CD4-positive, alpha-beta T cell treated with Interleukin-4 for 1 hour (primary cell): ENCODE measurements around the gene TTYH1.
A peak's percentile ranks its signal among the peaks of the same experiment; 100 is the strongest.

Experiments
- DNase-seq, 2 donors: peaks; one replicate each; pipeline ENCODE4 v3.0.0-alpha.2; 2020 to 2022

The TTYH1 gene

GRCh38 chr19:54424660-54425381 lies 9.6 kb downstream of the TTYH1 start:
- DNase-seq = no peak

- DNase-seq = no peak
Measured at GRCh38 chr19:54425382-54425723, 10.1 kb downstream of the TTYH1 start.

- DNase-seq = no peak
Measured at GRCh38 chr19:54426291-54426931, 11.1 kb downstream of the TTYH1 start.

GRCh38 chr19:54427586-54427985 lies 12.3 kb downstream of the TTYH1 start:
- DNase-seq = no peak

- no peak for DNase-seq
Measured at GRCh38 chr19:54428323-54429175, 13.3 kb downstream of the TTYH1 start.

- DNase-seq = no peak
Measured at GRCh38 chr19:54429176-54429495, 13.9 kb downstream of the TTYH1 start.

- no peak for DNase-seq
Measured at GRCh38 chr19:54429545-54430227, 14.4 kb downstream of the TTYH1 start.

- DNase-seq = peak; percentile 33 to 48
Measured at GRCh38 chr19:54430306-54431254, 15.3 kb downstream of the TTYH1 start.

GRCh38 chr19:54431255-54431838 lies 16.1 kb downstream of the TTYH1 start:
- no peak for DNase-seq

GRCh38 chr19:54432144-54432738 lies 17.0 kb downstream of the TTYH1 start:
- DNase-seq = no peak

- no peak for DNase-seq
Measured at GRCh38 chr19:54433697-54434096, 18.4 kb downstream of the TTYH1 start.

- no peak for DNase-seq
Measured at GRCh38 chr19:54434112-54434872, 19.0 kb downstream of the TTYH1 start.

GRCh38 chr19:54434873-54435214 lies 19.6 kb downstream of the TTYH1 start:
- DNase-seq = no peak

GRCh38 chr19:54435551-54436016 lies 20.3 kb downstream of the TTYH1 start:
- no peak for DNase-seq

GRCh38 chr19:54436031-54436523 lies 20.8 kb downstream of the TTYH1 start:
- DNase-seq = no peak

- DNase-seq = no peak
Measured at GRCh38 chr19:54436628-54437252, 21.5 kb downstream of the TTYH1 start.

- DNase-seq = no peak
Measured at GRCh38 chr19:54439174-54439851, 24.0 kb downstream of the TTYH1 start.

- no peak for DNase-seq
Measured at GRCh38 chr19:54440641-54441040, 25.4 kb downstream of the TTYH1 start.

GRCh38 chr19:54444737-54445136 lies 29.5 kb downstream of the TTYH1 start:
- no peak for DNase-seq
